Eye (tissue), 1 donor: ENCODE results near the gene GSTA2.
"Not testable (repeated sequence)": the region's sequence is repeated elsewhere in the genome, so short reads cannot be mapped to it uniquely, and the experiment has no call there.

Experiments
- DNase-seq: peaks from one replicate; pipeline ENCODE4 v3.0.0-alpha.2; 2015

Gene GSTA2

DNA sequence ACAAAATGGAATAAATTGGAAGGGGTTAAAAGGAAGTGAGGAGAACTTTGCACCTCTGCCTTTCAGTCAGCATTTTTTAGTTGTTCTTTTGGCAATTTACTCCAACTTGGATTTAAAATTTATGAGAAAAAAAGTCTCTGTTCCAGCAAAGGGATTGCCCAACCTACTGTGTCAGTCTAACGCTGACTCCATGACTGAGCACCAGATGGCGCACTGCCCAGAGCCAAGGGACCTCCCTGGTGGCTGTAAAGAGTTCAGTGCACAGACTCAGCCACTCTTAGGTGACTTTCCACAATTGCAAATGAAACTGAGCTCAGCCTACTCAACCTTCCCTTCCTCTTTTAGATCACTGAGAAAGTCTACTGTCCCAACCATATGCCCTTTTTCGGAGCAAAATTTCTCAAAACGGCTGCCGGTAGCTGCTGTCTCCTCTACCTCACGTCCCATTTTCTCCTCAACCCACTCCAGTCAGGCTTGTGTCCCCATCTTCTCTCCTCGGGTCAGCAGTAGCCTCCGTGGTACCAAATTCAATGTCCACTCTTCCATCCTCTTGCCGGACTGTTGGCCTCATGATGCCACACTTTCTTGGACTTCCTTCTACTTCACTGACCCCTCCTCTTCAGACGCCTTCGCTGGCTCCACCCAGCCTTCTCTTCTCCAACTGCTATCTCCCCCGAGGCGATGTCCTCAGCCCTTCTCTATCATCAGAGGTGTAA, 38.7 kb downstream of the GSTA2 start:
- DNase-seq = peak; percentile 54

DNA sequence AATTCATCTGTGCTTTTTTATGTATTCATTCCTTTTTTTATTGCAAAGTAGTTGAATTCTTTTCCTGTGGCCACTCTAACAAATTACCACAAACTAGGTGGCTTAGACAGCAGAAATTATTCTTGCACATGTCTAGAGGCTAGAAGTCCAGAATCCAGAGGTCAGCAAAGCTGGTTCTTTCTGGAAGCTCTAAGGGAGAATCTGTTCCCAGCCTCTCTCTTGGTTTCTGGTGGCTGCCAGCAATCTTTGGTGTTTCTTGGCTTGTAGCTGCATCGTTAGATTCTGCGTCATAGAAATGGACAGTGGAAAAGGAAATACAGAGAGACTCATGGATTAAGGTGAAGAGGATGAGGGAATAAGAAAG, 39.3 kb downstream of the GSTA2 start:
- DNase-seq = no peak

- no peak for DNase-seq
These were observed 43.0 kb downstream of the GSTA2 start for GRCh38 chr6:52720321-52720720.

GRCh38 chr6:52718550-52718949, 44.7 kb downstream of the GSTA2 start:
- no peak for DNase-seq

DNA sequence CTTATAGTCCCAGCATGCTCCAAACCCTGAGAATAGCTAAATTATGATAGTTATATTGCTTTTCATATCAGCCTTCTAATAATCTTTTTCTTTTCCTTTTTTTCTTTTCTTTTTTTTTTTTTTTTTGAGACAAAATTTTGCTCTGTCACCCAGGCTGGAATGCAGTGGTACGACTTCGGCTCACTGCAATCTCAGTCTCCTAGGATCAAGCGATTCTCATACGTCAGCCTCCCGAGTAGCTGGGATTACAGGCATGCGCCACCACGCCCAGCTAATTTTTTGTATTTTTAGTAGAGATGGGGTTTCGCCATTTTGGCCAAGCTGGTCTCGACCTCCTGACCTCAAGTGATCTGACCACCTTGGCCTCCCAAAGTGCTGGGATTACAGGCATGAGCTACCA, 48.5 kb downstream of the GSTA2 start:
- DNase-seq = not testable (repeated sequence)

- no peak for DNase-seq
These were observed 51.1 kb downstream of the GSTA2 start for GRCh38 chr6:52712136-52712535.

GRCh38 chr6:52707963-52708680, 55.2 kb downstream of the GSTA2 start:
- DNase-seq = no peak

- no peak for DNase-seq
These were observed 57.3 kb downstream of the GSTA2 start for GRCh38 chr6:52706001-52706400.

- not testable (repeated sequence) for DNase-seq
These were observed 58.3 kb downstream of the GSTA2 start for GRCh38 chr6:52704781-52705502.

DNA sequence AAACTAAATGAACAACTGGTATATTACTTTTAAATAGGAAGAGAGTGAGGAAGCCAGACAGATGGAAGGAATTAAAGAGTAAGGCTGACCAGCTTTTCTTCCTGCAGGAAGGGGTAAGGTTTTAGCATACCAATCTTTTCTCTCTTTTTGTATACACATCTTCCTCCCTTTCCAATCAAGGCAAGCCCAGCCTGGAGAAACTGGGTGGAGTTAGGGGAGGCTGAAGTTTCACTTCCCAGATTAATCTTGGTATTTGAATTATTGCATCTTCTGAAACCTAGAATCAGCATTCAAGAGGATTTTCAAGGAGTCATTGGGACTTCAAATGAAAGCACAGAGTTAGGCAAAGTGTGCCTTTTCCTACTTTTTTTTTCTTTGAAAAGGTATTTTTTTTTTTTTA, 59.2 kb downstream of the GSTA2 start:
- no peak for DNase-seq
